GM19193 (cell line): ENCODE results near the gene EPS8L3.

Source experiments
- POLR2A ChIP-seq: IDR thresholded peaks from 4 replicates; pipeline ENCODE4 v1.6.1; 2011; ENCODE audit not compliant: insufficient read depth, insufficient read length; ENCODE audit errors: extremely low read depth

Gene EPS8L3

DNA sequence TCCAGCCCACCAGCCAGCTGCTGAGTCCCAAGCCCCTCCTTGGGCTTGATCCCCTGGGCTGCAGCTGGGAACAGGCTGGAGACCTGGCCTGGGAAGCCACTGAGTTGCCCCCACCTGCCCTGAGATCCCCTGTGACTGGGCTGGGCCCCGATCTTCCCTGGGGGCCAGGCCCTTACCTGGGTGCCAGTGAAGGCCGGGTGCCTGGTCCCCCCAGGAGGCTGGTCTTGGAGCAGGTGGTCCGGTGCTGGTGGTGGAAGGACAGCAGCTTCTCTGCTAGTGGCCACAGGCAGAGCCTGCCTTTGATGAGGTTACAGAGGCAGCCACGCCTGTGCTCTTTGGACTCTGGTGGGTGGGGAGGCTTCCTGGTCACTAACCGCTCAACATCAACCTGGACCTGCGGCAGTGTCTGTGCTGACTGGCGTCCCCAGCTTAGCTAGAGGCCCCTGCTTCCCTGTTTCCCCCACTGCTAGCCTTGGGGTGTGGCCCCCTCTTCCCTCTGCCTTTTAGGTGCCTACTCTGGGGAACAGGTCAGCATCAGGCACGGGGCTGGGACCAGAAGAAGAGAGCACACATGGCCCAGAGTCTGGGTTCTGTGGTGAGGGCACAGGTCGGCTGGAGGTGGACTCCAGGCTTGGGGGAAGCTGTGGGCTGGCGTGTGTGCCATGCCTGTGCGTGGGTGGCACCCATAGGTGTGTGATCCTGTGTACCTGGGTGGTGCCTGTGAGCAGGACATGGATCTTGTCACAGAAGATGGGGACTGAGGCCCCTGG lies at the start of gene EPS8L3:
Gene EPS8L3 (minus strand): TSS at position 278 of the 770 bp plus-strand sequence. CDS start 2,174 bp downstream, outside the sequence.
- no peak for TF ChIP-seq POLR2A

DNA sequence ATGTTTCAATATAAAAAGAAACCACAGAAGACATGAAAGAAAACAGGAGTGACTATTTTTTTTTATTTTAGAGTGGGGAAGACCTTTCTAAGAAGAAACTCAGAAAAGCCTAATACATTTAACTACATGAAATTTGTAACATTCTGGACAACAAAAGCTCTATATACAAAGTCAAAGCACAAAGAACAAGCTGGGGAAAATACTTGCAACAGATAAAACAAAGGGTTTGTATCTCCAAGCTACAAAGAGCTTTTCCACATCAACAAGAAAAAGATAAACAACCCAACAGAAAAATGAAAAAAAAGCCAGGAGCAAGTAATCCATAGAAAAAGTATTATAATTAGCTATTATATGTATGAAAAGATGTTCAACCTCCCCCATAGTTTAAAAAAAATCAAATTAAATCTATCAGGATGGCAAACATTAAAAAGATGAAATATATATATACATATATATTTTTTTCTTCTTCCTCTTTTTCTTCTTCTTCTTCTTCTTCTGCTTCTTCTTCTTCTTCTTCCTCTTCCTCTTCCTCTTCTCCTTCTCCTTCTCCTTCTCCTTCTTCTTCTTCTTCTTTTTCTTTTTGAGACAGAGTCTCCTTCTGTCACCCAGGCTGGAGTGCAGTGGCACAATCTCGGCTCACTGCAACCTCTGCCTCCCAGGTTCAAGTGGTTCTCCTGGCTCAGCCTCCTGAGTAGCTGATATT lies 49.1 kb upstream of the EPS8L3 start:
- TF ChIP-seq POLR2A, result no peak

- no peak for TF ChIP-seq POLR2A
Observed at GRCh38 chr1:109808703-109809102, 45.0 kb upstream of the EPS8L3 start.

- no peak for TF ChIP-seq POLR2A
Observed at GRCh38 chr1:109807822-109808680, 44.3 kb upstream of the EPS8L3 start.

DNA sequence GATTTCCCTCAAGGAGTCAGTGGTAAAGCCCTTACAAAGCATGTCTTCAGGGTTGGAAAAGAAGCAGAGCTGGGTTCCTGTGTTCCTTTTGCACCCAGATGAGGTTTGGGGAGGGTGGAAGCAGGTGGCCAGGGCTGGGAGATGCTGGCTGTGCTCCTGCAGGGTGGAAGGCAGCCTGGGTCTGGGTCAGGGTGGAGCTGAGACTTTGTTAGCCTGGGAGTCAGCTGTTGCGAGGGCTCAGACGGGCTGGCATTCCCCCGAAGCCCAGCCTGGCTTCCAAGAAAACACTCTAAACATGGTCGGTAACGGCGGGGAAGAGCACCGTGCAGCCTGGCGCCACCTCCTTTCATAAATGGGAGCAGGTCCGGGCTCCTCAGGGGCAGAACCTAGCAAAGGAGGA lies 43.7 kb upstream of the EPS8L3 start:
- TF ChIP-seq POLR2A, result no peak

GRCh38 chr1:109806733-109807400 lies 43.1 kb upstream of the EPS8L3 start:
- TF ChIP-seq POLR2A, result no peak

DNA sequence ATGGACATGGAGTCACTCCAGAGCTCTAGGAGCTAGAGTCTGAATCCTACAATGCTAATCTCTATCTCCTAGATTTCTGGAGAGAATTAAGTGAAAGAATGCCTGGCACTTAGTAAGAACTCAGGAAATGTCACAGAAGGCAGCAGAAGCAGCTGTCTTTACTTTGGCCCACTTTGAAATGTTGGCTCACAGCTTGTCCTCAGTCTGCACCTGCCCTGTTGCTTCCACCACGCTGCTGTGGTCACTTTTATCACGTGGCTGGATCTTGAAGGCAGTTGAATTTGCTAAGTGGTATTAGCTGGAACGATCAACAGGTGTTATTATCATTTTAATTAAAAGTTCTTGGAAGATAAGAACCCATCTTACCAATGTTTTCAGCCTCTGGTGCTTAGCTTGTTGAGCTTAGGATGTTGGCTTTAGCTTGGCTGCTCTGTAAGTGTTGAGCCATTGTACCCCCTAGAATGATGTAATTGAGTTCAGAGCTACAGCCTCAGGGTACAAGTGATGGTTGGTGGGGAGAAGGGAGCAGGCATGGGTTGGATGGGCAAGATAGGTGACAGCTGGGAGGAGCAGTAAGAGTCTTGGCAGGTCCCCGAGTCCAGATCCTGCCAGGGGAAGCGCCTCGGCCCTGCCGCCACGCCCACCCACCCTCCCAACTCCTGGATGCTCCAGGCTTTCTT lies 41.9 kb upstream of the EPS8L3 start:
- TF ChIP-seq POLR2A, result no peak

DNA sequence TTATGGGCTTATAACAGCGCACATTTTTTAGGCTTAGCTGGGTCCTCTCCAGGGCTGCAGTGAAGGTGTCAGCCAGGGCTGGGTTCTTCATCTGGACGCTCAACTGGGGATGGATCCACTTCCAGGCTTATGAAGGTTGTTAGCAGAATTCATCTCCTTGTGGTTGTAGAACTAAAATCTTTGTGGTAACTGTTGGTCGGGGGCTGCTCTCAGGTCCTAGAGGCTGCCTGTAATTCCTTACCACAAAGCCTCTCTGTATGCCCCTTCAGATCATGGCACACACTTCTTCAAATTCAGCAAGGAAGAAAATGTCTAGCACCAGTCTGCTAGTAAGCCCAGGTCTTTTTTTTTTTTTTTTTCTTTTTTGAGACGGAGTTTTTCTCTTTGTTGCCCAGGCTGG lies 40.9 kb upstream of the EPS8L3 start:
- no peak for TF ChIP-seq POLR2A

DNA sequence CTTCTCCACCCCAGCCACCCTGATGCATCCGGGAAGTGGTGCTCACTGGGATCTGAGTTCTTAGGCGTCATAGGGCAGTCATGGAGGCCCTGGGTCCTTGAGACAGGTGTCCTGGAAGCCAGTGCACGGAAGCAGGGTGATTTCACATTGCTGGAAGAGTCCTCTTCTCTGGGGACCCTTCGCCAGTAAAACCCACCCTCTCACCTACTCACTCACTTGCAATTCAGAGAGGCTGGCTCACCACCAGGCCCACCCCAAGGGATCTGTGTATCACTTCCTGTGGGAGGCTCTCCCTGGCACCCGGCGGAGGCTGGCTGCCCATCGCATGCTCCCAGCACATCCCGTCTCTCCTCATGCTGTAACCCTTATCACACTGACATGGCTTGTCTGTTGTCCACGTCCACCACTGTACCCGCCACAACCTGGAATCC lies 40.2 kb upstream of the EPS8L3 start:
- no peak for TF ChIP-seq POLR2A

DNA sequence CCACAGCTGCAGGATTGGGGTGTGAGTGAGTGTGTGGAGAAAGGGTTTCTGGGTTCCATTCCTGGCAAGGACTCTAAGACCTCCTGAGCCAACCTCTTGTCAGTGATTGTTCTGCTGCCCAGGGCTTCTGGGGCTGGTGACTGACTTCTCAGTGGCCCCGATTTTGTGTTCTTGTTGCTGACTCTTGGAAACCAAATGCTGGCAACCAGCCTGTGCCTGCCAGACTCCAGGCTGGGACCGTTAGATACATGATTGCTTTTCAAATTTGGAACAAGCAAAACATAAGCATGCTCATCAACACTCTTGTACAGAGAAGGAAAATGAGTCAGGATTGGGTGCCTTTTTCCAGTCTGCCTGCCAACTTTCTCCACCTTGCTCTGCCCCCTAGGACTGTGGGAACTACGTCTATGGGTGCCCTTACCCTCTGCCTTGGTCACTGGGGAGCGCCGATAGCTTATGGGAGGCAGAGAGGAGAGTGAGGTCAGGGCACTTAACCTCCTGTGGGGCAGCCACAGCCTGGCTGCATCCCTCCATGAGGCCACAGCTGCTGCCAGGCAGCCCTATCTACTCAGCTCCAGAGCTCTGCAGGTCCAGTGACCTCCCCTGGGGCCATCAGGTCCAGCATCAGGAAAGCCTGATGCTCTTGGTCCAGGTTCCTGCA lies 39.3 kb upstream of the EPS8L3 start:
- TF ChIP-seq POLR2A, result no peak

DNA sequence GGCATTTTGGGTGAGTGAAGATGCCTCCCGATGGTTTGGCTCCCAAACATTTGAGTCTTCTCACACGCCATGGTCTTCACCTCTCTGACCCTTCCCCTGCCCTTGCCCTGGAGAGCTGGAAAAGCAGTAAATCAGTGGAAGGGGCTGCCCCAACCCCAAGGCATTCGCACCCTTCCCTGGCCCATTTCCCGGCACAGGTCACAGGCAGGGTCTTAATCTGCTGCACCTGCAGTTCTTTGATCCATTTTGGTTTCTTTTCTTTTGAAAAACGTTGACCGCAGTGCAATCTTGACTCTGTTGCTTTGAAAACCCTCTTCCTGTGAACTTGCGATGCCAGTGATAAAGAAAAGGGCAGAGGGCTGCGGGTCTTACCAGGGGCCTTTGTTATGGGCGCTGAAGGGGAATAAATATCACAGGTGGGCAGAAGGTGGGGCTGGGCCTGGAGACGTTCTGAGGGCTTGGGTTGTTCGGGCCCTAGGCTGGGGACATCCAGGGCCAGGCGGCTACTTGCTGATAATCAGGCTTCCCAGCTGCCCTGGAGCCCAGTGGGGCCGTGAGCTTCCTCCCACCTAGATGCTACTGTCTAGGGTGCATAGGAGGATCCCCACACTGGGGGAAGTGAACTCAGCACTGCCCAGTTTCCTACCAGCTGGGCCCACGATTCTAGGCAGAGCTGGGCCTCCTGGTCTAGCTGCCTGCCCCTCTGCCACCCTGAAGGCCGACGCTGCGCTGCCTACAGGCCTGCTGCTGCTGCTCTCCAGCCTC lies 38.6 kb upstream of the EPS8L3 start:
- TF ChIP-seq POLR2A, result no peak

- TF ChIP-seq POLR2A, result no peak
Observed at GRCh38 chr1:109801791-109802135, 38.0 kb upstream of the EPS8L3 start.

DNA sequence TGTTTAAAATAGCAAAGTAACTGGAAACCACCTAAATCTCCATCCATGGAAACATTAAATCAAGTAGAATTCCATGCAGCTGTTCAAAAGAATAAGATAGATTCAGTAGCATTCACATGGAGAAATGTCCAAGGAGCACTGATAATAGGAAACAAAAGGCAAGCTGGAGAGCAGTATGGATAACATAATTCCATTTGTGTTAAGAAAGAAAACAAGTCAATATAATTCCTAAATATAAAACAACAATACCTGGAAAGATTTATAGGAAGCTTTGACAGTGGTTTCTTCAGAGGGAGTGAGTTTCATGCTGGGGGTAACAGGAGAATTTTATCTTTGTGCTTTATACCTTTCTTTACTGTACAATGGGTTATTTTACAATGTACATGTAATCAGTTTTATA lies 36.6 kb upstream of the EPS8L3 start:
- TF ChIP-seq POLR2A, result no peak

GRCh38 chr1:109799445-109799844 lies 35.7 kb upstream of the EPS8L3 start:
- no peak for TF ChIP-seq POLR2A
